GM10266 (cell line): Measurements from ENCODE around the gene MRNIP.

Experiments
- DNase-seq: peaks from one replicate; pipeline ENCODE4 v3.0.0; 2012; ENCODE audit errors: extremely low spot score
- TF ChIP-seq, protein P1 (sequence below): IDR thresholded peaks from 2 replicates; pipeline ENCODE4 v1.5.1; 2012; ENCODE audit warnings: mild to moderate bottlenecking, low read depth; ENCODE audit not compliant: control insufficient read depth, insufficient read depth; ENCODE audit errors: missing control alignments

MRNIP gene

DNA sequence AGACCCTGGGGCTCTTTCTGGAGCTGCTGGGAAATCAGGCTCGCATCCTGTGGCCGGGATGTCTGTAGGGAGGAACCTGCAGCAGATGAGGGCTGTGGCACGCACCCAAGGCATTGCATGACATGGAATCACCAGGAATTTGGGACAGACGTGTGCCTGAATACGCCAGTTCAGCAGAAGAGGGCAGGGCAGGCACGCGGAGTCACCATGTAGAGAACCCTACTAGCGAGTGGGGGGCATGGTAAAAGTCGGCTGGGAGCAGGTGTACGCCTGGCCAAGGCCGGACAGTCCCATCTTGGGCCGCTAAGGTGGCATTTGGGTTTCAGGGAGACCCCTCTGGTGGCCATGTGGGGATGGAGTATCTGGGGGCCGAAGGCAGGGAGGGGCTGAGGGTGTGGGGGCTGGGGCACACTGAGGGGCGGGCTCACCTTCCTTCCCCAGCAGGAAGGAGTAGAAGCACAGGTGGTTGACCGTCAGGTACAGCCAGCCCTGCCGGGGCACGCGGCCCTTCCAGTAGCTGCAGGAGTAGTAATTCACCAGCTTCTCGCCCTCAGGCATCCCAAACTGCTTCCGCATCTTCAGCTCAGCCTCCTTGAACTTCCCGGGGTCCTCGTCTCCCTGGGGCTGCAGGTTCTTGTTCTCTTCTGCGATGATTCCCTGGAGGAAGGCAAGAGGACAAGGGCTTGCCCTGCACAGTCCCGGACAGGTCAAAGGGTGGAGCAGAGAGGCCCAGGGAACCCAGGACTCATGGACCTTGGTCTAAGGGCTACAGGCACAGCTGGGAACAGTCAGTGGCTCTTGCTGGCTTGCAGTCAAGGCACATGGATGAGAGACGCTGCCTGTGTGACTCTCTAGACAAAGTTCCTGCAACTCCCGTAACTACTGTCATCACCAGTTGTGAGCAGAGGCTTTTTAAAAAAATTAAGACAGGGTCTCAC lies 35.6 kb upstream of the MRNIP start:
- no peak for DNase-seq
- TF ChIP-seq, protein P1, sequence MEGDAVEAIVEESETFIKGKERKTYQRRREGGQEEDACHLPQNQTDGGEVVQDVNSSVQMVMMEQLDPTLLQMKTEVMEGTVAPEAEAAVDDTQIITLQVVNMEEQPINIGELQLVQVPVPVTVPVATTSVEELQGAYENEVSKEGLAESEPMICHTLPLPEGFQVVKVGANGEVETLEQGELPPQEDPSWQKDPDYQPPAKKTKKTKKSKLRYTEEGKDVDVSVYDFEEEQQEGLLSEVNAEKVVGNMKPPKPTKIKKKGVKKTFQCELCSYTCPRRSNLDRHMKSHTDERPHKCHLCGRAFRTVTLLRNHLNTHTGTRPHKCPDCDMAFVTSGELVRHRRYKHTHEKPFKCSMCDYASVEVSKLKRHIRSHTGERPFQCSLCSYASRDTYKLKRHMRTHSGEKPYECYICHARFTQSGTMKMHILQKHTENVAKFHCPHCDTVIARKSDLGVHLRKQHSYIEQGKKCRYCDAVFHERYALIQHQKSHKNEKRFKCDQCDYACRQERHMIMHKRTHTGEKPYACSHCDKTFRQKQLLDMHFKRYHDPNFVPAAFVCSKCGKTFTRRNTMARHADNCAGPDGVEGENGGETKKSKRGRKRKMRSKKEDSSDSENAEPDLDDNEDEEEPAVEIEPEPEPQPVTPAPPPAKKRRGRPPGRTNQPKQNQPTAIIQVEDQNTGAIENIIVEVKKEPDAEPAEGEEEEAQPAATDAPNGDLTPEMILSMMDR = no peak

DNA sequence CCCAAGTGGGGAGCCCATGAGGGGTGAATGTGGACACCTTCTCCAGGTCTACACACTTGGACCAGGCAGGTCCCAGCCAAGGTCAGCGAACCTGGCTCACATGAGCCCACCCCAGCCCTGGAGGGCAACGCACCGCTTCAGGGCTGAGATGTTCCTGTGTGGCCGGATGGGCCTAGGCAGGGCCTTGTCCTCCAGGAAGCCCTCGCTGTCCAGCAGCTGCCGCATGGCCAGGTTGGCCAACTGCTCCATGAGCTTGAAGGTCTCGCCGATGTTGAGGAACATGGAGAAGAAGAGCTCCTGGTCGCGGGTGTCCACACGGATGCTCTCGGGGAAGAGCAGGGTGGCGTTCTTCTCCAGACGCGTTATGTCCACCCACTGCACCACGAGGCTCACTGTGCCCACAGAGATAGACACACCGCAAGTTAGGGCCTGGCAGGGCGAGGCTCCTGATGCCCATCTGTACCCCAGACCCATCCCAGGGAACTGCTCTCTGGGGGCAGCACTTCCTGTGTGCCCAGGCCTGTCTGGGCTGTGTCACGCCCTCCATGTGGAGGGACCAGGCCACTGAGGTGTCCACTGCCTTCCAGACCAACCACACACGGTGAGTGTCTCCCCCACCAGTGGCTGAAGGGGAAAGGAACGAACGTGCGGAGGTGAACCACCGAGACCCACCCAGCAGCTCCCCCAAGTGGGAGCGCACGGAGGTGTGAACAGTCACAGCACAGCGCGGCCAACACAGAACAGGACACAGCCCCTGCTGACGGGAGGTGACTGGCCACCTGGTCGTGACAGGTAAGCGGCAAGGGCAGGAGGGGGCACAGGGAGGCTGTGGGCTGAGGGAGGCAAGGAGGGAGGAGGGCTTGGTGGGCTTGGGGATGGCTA lies 34.7 kb upstream of the MRNIP start:
- TF ChIP-seq, protein P1 = no peak
- DNase-seq = no peak

GRCh38 chr5:179892255-179892654 lies 33.6 kb upstream of the MRNIP start:
- DNase-seq = no peak
- TF ChIP-seq, protein P1 = no peak

GRCh38 chr5:179890751-179891682 lies 32.4 kb upstream of the MRNIP start:
- DNase-seq = no peak
- TF ChIP-seq, protein P1 = no peak

GRCh38 chr5:179889885-179890284 lies 31.3 kb upstream of the MRNIP start:
- TF ChIP-seq, protein P1 = no peak

DNA sequence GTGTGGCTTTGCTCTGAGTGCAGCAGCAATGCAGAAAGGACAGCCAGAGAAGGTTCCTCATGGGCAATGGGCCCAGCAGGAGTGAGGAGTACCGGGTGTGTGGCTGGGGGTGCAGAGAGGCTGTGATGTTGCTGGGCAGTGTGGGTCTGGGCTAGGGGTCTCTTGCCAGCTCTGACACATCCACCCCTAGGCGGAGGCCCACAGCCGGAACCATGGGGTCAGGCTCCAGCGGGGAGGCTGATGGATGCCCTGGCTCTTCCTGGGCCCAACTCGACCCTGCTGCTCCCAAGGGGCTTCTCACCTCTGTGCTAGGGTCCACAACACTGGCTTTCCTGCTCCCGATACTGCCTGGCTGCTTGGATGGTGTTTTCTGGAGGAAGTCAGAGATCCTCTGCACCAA lies 29.2 kb upstream of the MRNIP start:
- DNase-seq = no peak
- TF ChIP-seq, protein P1 = no peak

More at GRCh38 chr5:179889885-179890284, 31.3 kb upstream of the MRNIP start:
- DNase-seq = no peak
